GM10847 (cell line): Measurements from ENCODE around the gene C22orf42.

Experiments used
- POLR2A ChIP-seq: IDR thresholded peaks from 2 replicates; pipeline ENCODE4 v1.6.1; 2011; ENCODE audit not compliant: insufficient read length; ENCODE audit errors: extremely low read depth

Gene C22orf42

DNA sequence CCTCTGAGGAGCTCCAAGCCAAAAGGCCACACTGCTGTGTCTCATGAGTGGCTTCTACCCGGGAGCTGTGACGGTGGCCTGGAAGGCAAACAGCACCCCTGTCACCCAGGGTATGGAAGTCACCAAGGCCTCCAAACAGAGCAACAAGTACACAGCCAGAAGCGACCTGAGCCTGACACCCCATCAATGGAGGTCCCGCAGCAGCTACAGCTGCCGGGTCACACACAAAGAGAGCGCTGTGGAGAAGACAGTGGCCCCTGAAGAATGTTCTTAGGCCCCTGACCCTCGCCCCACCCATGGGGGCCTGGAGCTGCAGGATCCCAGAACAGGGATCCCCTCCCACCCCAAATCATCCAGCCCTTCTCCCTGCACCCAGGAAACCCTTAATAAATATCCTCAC is 40.9 kb upstream of the C22orf42 start:
- no peak for TF ChIP-seq POLR2A

DNA sequence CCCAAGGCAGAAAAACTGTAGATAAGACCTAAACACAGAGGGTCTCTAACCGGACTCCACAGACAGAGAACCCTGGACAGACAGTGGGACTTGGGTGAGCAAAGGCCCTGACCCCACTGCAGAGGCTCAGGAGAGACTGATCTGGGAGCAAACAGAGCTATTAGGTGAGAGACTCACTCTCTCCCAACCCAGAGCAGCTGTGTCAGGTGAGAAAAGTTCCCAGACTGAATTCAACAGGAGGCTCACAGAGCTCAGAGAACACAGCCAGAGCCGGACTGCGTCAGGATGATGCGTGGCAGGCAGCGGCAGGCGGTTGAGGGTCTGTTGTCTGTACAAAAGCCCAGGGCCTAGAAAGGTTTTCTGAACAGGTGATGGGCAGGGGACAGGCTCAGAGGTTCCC is 40.2 kb upstream of the C22orf42 start:
- no peak for TF ChIP-seq POLR2A

GRCh38 chr22:32185821-32186220 is 26.7 kb upstream of the C22orf42 start:
- no peak for TF ChIP-seq POLR2A

DNA sequence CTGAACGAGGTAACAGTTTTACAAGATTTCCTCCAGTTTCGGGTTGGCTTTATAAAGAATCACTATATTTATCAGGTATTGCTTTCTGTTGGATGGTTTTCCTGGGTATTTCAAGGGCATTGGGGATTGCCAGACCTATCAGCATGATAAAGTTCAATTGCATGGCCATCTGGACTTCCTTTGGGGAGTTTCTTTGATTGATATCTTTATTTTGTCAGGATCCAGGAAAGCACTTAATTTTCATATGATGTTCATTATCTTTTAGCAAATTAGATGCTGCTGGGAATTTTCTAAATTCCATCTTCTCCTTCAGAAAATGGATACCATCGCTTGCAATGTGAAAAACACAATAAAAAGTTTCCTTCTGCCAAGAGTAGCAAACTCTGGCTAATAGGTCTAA is 24.5 kb upstream of the C22orf42 start:
- no peak for TF ChIP-seq POLR2A

DNA sequence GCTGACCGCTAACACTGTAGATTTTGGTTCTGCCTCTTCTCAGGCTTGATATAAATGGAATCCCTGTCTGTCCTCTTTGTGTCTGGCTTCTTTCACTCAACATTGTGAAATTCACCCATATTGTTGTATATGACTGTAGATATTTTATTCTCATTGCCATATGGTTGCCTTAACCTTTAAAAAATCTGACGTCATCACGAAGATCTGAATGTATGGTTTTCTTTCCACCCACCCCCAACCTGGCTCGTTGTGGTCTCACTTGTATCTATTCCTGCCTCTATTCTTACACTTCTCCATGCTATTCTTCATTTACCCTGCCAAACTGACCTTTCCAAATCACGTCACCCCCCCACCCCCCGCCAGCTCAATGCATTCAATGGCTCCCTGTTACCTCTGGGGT is 21.9 kb upstream of the C22orf42 start:
- no peak for TF ChIP-seq POLR2A

- no peak for TF ChIP-seq POLR2A
These were observed 18.2 kb upstream of the C22orf42 start for GRCh38 chr22:32177221-32177765.

DNA sequence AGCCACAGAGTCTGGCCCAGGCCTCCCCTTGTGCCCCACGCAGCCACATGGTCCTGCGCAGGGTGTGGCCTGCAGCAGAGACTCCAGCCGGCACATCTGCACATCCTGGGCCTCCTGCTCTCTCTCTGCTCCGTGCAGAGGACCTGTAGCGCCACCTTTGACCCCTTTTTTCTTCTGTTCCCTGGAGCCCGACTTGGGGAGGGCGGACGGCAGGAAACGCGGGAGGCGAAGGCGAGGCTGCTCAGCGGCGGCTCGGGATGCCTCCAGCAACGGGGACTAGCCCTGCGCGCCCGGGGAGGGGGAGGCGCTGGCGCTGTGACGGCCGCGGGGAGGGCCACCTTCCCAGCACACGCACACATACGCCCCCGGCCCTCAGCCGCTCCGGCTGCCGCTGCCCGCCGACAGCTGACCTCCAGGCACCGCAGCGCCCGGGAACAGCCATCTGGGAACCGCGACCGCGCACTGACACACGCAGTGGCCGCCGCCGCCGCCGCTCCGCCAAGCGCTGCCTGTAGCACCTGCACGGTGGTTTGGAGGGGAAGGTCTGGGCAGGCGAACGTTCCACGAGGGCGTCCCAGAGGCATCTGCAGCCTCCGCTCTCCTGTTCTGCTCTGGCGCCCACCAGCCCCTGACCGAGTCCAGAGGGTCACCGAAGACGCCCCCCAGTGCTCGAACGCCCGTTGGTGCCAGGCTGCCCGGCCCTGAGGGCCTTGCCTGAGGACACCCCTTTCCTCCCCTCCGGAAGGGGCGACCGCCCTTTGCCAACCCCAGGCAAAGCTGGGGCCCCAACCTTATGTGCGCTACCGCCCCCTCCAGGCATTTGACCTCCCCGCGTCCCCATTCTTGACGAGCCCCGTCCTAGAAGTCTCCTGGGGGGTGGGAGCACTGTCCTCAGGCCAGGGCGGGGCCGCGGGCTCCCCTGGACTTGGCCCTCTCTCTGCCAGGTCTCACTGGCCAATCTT is 16.9 kb upstream of the C22orf42 start:
- TF ChIP-seq POLR2A: no peak

DNA sequence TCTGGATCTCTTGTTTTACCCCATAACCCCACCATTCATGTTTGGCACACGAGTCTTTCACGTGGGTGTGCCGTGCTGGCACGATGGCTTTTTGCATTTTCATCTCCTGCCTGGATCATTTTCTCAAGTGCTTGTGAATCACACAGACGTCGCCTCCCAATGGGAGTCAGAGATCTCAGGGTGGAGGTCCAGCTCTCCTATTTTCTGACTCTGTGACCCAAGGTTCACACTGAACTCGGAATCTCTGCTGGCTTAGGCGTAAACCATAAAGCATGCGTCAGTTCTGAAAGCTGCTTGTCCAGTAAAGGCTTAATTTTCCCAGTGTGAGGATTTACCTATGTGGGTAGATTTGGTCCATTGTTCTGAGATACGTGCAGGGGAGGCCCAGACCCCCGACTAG is 16.0 kb upstream of the C22orf42 start:
- no peak for TF ChIP-seq POLR2A

DNA sequence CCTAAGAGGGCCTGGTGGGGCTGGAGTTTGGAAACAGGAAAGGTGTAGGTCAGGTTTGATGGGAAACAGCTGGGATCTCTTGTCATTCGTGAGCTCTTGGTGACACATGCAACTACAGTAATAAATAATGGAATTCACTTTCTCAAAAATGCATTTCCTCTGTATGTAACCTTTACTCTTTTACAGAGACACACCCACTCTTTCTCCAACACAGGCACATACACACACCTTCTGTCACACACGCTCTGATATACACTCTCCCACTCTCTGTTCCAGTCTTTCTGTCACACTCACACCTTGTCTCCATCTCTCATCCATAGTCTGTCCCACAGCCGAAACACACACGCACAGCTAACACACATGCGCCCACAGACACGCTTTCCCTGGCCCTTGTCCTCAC is 6.6 kb upstream of the C22orf42 start:
- TF ChIP-seq POLR2A: no peak

- TF ChIP-seq POLR2A: no peak
These were observed 5.2 kb upstream of the C22orf42 start for GRCh38 chr22:32164075-32164860.

GRCh38 chr22:32144496-32145274 is 14.4 kb downstream of the C22orf42 start:
- TF ChIP-seq POLR2A: no peak

GRCh38 chr22:32142600-32142999 is 16.5 kb downstream of the C22orf42 start:
- no peak for TF ChIP-seq POLR2A

DNA sequence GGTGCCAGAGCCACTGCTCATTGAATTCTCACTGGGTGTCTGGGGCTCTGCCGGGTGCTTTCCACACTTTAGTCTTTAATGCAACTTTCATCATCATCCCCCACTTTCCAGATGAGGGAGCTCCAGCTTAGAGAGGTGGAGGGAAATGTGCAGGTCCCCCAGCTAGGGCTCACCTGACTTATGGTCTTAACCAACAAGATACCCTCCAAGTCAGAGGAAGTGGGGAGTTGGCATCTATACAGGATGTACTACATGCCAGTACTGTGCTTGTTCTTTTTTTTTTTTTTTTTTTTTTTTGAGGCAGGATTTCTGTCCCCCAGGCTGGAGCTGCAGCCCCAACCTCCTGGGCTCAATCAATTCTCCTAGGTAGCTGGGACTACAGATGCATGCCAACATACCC is 26.3 kb downstream of the C22orf42 start:
- TF ChIP-seq POLR2A: no peak

- no peak for TF ChIP-seq POLR2A
These were observed 27.0 kb downstream of the C22orf42 start for GRCh38 chr22:32132126-32132525.

GRCh38 chr22:32130464-32130863 is 28.6 kb downstream of the C22orf42 start:
- no peak for TF ChIP-seq POLR2A
